ENCODE data around the gene DHH.

DNA sequence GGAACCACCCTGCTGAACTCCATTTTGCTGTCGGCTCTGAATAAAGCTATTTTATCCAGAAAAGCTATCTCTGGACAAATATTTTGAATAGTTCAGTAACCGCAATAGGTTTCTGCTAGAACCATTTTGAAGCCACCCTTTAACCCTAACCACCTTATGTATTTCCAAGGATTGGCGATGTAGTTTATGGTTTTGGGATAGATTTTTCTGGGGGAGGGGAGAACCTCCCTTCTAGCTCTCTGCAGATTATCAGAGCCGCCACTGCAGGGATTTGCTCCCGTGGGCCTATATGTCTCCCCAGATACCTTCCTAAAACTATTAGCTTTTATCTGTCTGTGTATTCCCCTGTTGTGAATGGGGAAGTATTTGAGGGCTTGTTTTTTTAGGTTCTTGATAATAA lies 38.4 kb upstream of the DHH start:
- no peak for TF ChIP-seq SREBF2 (IDR thresholded peaks at IDR 0.05; ENCODE audit: low read length)
- TF ChIP-seq, protein P1, sequence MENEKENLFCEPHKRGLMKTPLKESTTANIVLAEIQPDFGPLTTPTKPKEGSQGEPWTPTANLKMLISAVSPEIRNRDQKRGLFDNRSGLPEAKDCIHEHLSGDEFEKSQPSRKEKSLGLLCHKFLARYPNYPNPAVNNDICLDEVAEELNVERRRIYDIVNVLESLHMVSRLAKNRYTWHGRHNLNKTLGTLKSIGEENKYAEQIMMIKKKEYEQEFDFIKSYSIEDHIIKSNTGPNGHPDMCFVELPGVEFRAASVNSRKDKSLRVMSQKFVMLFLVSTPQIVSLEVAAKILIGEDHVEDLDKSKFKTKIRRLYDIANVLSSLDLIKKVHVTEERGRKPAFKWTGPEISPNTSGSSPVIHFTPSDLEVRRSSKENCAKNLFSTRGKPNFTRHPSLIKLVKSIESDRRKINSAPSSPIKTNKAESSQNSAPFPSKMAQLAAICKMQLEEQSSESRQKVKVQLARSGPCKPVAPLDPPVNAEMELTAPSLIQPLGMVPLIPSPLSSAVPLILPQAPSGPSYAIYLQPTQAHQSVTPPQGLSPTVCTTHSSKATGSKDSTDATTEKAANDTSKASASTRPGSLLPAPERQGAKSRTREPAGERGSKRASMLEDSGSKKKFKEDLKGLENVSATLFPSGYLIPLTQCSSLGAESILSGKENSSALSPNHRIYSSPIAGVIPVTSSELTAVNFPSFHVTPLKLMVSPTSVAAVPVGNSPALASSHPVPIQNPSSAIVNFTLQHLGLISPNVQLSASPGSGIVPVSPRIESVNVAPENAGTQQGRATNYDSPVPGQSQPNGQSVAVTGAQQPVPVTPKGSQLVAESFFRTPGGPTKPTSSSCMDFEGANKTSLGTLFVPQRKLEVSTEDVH (IDR thresholded peaks at IDR 0.05; ENCODE audit: low read depth, partially characterized antibody) = no peak
